H54 (cell line): ENCODE results near the gene VEPH1.
A peak's percentile ranks its signal among the peaks of the same experiment; 100 is the strongest.

Source experiments
- DNase-seq: peaks from one replicate; pipeline ENCODE4 v3.0.0; 2011; ENCODE audit warnings: low spot score, mixed read lengths; ENCODE audit not compliant: insufficient read length
- FAIRE-seq: peaks from 3 replicates; lab custom pipeline; 2011; peaks lifted over from hg19 to GRCh38; lab: Jason Lieb, UNC
- POLR2A ChIP-seq: IDR thresholded peaks from 2 replicates; pipeline ENCODE4 v1.6.1; 2011; ENCODE audit warnings: low read depth, mild to moderate bottlenecking, low read length

Gene VEPH1

GRCh38 chr3:157512534-157512933 lies 9.3 kb upstream of the VEPH1 start:
- FAIRE-seq, result peak; percentile 23
- DNase-seq, result no peak
- TF ChIP-seq POLR2A, result no peak

- DNase-seq, result no peak
- FAIRE-seq, result no peak
- TF ChIP-seq POLR2A, result no peak
These were observed 5.2 kb upstream of the VEPH1 start for GRCh38 chr3:157508461-157508860.

- no peak for TF ChIP-seq POLR2A
- no peak for DNase-seq
- FAIRE-seq, result no peak
These were observed 1.4 kb downstream of the VEPH1 start for GRCh38 chr3:157501863-157502262.

- FAIRE-seq, result peak; percentile 75
These were observed 3.0 kb downstream of the VEPH1 start for GRCh38 chr3:157500232-157500631.

GRCh38 chr3:157499342-157499963 lies 3.8 kb downstream of the VEPH1 start:
- TF ChIP-seq POLR2A, result no peak
- FAIRE-seq, result peak; percentile 73

More at GRCh38 chr3:157500232-157500631, 3.0 kb downstream of the VEPH1 start:
- no peak for DNase-seq
- TF ChIP-seq POLR2A, result no peak

GRCh38 chr3:157498371-157498770 lies 4.8 kb downstream of the VEPH1 start:
- DNase-seq (no peak), FAIRE-seq (no peak)
- no peak for TF ChIP-seq POLR2A

More at GRCh38 chr3:157499342-157499963, 3.8 kb downstream of the VEPH1 start:
- DNase-seq, result peak; percentile 55

- no peak for FAIRE-seq
- TF ChIP-seq POLR2A, result no peak
- no peak for DNase-seq
These were observed 7.4 kb downstream of the VEPH1 start for GRCh38 chr3:157495846-157496245.

- DNase-seq (no peak), FAIRE-seq (peak; percentile 27)
- TF ChIP-seq POLR2A, result no peak
These were observed 8.5 kb downstream of the VEPH1 start for GRCh38 chr3:157494581-157495281.

- TF ChIP-seq POLR2A, result no peak
- DNase-seq (no peak), FAIRE-seq (peak; percentile 64)
These were observed 9.3 kb downstream of the VEPH1 start for GRCh38 chr3:157493627-157494550.

- FAIRE-seq (no peak), DNase-seq (no peak)
- no peak for TF ChIP-seq POLR2A
These were observed 12.1 kb downstream of the VEPH1 start for GRCh38 chr3:157491136-157491535.

- DNase-seq (no peak), FAIRE-seq (peak; percentile 33)
- TF ChIP-seq POLR2A, result no peak
These were observed 15.1 kb downstream of the VEPH1 start for GRCh38 chr3:157488144-157488543.

- TF ChIP-seq POLR2A, result no peak
- DNase-seq (no peak), FAIRE-seq (no peak)
These were observed 15.9 kb downstream of the VEPH1 start for GRCh38 chr3:157487339-157487738.

- FAIRE-seq, result no peak
- no peak for TF ChIP-seq POLR2A
- no peak for DNase-seq
These were observed 23.6 kb downstream of the VEPH1 start for GRCh38 chr3:157479464-157480243.
